ENCODE measurements around the gene PAK5. TPM values are rescaled to one million over a fixed set of nuclear protein-coding genes. Genes with fewer than 3 reads are reported as not detected.

The PAK5 gene
- total and polyA plus RNA-seq, 9 of the 15 experiments (the other 6 are each of a cell fraction or from before 2014, with no cell fraction given), result not detected

DNA sequence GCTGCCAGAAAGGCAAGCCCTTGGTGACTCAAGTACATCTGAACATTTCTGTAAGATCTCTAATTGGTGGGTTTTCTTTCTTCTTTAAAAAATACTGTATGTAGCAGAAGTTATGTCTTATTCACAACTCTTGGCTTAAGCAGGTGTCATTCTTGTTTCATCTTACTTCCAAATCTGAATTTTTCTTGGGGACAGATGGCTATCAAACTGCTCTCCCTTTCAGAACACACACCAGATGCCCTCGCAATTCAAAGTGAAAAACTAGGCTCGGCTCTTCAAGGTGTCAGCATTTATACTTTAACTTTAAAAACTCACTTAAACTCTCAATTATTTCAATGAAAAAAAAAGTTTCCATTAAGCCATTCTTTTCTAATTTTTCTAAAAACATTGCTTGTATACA, 49.7 kb downstream of the PAK5 start:
- FAIRE-seq (no peak), DNase-seq (ENCODE audit: extremely low read depth in 1 of 4, low spot score in 3 of 4) (no peak), ATAC-seq (no peak)
- Histone ChIP-seq H3K9me3 (replicated peaks; ENCODE audit: control insufficient read depth, insufficient read depth, low read depth, low read length) (no peaks in the 10 kb centered on the region), H4K20me1 (replicated peaks; ENCODE audit: control insufficient read depth, insufficient read depth, low read length) (no peaks in the 10 kb centered on the region), H3K9ac (ENCODE audit: insufficient read depth in 1 of 2, low read depth in 2 of 2, low read length in 2 of 2) (no peak overlapping the region), H3K36me3 (ENCODE audit: control insufficient read depth, insufficient read depth, low read length) (no peaks in the 10 kb centered on the region), H3K4me1 (replicated peaks in 1 of 2; ENCODE audit: control insufficient read depth in 2 of 2, insufficient read depth in 2 of 2, low read length in 2 of 2) (no peaks in the 10 kb centered on the region), H3K27me3 (ENCODE audit: control insufficient read depth in 2 of 2, insufficient read depth in 2 of 2, low read length in 2 of 2) (no peaks in the 10 kb centered on the region), H3K9me1 (ENCODE audit: control insufficient read depth, insufficient read depth, low read length) (no peaks in the 10 kb centered on the region), H3K27ac (ENCODE audit: extremely low read depth, low read depth, low read length) (no peak overlapping the region), H3K79me2 (ENCODE audit: control insufficient read depth, insufficient read depth, low read length) (no peaks in the 10 kb centered on the region), H3K4me2 (ENCODE audit: insufficient read depth, low read length) (no peak overlapping the region), H2AFZ (ENCODE audit: low read depth, low read length) (no peak overlapping the region), H3K4me3 (no peak overlapping the region)
- CTCF ChIA-PET (ENCODE audit: low intra/inter-chr PET ratio), result no interaction called here
- BruUV-seq (replicated peaks), result no TSS peak
- in situ Hi-C loops (cut with MboI), result no loop called here
- intact Hi-C loops (cut with micrococcal nuclease), result no loop called here
- POLR2A ChIA-PET, result no interaction called here
- 0% methylated on average over 2 of the region's 2 CpGs for WGBS (ENCODE audit: insufficient coverage, low coverage, missing lambda C conversion rate)
- TF ChIP-seq EP400 (IDR thresholded peaks at IDR 0.05), result no peak
- TF ChIP-seq NCOA6 (IDR thresholded peaks at IDR 0.05), result no peak
- no peak for TF ChIP-seq ZSCAN32 (CRISPR knock-in tag; IDR thresholded peaks at IDR 0.05)
- TF ChIP-seq ZNF79 (CRISPR knock-in tag; IDR thresholded peaks at IDR 0.05; ENCODE audit: low read depth), result no peak
- TF ChIP-seq RBM17 (IDR thresholded peaks at IDR 0.05; ENCODE audit: borderline replicate concordance, low read depth, low read length), result no peak
- TF ChIP-seq GTF2F1 (IDR thresholded peaks at IDR 0.05; ENCODE audit: low read depth, low read length), result no peak
- TF ChIP-seq, protein P1, sequence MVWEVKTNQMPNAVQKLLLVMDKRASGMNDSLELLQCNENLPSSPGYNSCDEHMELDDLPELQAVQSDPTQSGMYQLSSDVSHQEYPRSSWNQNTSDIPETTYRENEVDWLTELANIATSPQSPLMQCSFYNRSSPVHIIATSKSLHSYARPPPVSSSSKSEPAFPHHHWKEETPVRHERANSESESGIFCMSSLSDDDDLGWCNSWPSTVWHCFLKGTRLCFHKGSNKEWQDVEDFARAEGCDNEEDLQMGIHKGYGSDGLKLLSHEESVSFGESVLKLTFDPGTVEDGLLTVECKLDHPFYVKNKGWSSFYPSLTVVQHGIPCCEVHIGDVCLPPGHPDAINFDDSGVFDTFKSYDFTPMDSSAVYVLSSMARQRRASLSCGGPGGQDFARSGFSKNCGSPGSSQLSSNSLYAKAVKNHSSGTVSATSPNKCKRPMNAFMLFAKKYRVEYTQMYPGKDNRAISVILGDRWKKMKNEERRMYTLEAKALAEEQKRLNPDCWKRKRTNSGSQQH (CRISPR knock-in tag; IDR thresholded peaks at IDR 0.05), result no peak
- no peak for TF ChIP-seq ZNF133 (CRISPR knock-in tag; IDR thresholded peaks at IDR 0.05)
- no peak for TF ChIP-seq FOXJ3 (CRISPR knock-in tag; IDR thresholded peaks at IDR 0.05)
- TF ChIP-seq SRSF9 (IDR thresholded peaks at IDR 0.05; ENCODE audit: borderline replicate concordance, low read depth, low read length), result no peak
- no peak for TF ChIP-seq MEIS2 (IDR thresholded peaks at IDR 0.05; ENCODE audit: partially characterized antibody)
- no peak for TF ChIP-seq PTBP1 (IDR thresholded peaks at IDR 0.05; ENCODE audit: low read depth, low read length)
- TF ChIP-seq, protein P2, sequence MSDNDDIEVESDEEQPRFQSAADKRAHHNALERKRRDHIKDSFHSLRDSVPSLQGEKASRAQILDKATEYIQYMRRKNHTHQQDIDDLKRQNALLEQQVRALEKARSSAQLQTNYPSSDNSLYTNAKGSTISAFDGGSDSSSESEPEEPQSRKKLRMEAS (CRISPR knock-in tag; IDR thresholded peaks at IDR 0.05), result no peak
- no peak for TF ChIP-seq TAF15 (IDR thresholded peaks at IDR 0.05; ENCODE audit: low read depth, low read length)
- TF ChIP-seq NCOA2 (IDR thresholded peaks at IDR 0.05; ENCODE audit: partially characterized antibody in 2 of 2), result no peak
